ENCODE results near the gene PARP4. TPM values are rescaled to one million over a fixed set of nuclear protein-coding genes. Genes with fewer than 3 reads are reported as not detected.

PARP4 gene
- total and polyA plus RNA-seq, 2 experiments from 2014 or later, result 20.4 to 37.8 TPM

DNA sequence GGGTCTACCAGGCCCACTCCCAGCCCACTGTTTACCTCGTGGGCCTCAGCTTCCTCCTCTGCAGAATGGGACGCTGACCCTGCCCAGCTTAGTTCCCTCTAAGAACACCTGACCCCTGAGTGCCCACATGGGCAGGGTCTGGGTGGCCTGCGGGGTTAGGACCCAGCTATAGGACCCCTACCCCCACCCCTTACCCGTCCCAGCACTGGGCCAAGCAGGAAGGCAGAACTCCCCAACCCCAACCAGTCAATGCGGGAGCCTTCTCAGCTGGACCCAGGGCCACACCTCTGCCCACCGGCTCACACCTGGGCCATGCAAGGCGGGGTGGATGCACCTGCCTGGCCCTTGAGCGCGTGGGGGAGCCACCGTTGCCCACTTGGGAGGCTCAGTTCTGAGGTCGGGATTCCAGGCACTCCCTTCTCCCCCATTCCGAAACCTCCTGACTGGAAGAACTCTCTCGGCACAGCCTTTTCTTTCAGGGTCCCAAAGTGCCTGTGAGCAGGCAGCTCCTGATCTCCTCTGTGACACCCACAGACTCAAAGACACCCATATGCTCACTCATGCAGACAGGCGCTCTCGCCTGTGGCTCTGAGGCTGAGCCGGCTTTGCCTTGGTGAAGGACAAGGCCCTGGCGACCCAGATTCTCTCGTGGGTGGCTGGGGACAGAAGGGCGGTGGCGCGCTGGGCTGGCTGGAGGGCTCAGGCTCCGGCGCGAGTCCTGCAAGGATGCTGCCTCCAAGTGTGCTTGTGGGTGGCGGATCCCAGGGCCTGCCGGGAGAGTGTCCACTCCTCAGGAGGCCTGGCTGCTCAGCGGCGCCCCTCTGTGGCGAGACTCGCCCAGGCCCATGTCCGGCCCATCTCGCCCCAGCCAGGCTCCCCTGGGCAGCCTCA lies 27.9 kb upstream of the PARP4 start:
- TF ChIP-seq, protein P1, sequence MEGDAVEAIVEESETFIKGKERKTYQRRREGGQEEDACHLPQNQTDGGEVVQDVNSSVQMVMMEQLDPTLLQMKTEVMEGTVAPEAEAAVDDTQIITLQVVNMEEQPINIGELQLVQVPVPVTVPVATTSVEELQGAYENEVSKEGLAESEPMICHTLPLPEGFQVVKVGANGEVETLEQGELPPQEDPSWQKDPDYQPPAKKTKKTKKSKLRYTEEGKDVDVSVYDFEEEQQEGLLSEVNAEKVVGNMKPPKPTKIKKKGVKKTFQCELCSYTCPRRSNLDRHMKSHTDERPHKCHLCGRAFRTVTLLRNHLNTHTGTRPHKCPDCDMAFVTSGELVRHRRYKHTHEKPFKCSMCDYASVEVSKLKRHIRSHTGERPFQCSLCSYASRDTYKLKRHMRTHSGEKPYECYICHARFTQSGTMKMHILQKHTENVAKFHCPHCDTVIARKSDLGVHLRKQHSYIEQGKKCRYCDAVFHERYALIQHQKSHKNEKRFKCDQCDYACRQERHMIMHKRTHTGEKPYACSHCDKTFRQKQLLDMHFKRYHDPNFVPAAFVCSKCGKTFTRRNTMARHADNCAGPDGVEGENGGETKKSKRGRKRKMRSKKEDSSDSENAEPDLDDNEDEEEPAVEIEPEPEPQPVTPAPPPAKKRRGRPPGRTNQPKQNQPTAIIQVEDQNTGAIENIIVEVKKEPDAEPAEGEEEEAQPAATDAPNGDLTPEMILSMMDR (IDR thresholded peaks at IDR 0.05; ENCODE audit: low read depth, low read length), result peak; percentile 52
- Histone ChIP-seq H3K27ac (no peak overlapping the region), H3K27me3 (peaks cover 51% of the 10 kb centered on the region), H3K36me3 (no peaks in the 10 kb centered on the region), H3K9me3 (ENCODE audit: low read depth) (no peaks in the 10 kb centered on the region), H3K4me1 (ENCODE audit: low read depth) (no peaks in the 10 kb centered on the region), H3K4me3 (no peak overlapping the region)
- peak; percentile 4 to 54 for DNase-seq (ENCODE audit: low read depth in 1 of 2, low spot score in 1 of 2)

GRCh38 chr13:24539500-24540165 lies 27.1 kb upstream of the PARP4 start:
- Histone ChIP-seq H3K36me3 (no peaks in the 10 kb centered on the region), H3K27me3 (peaks cover 51% of the 10 kb centered on the region), H3K4me1 (ENCODE audit: low read depth) (no peaks in the 10 kb centered on the region), H3K4me3 (no peak overlapping the region), H3K9me3 (ENCODE audit: low read depth) (no peaks in the 10 kb centered on the region), H3K27ac (no peak overlapping the region)
- TF ChIP-seq, protein P1 (IDR thresholded peaks at IDR 0.05; ENCODE audit: low read depth, low read length), result no peak
- DNase-seq (ENCODE audit: low read depth in 1 of 2, low spot score in 1 of 2), result no peak

- H3K4me1 ChIP-seq (ENCODE audit: low read depth), result no peaks in the 10 kb centered on the region
- DNase-seq (ENCODE audit: low read depth in 1 of 2, low spot score in 1 of 2), result no peak
- no peaks in the 10 kb centered on the region for H3K9me3 ChIP-seq (ENCODE audit: low read depth)
- no peak overlapping the region for H3K4me3 ChIP-seq
- H3K36me3 ChIP-seq, result no peaks in the 10 kb centered on the region
- H3K27ac ChIP-seq, result no peak overlapping the region
- no peaks in the 10 kb centered on the region for H3K27me3 ChIP-seq
- TF ChIP-seq, protein P1 (IDR thresholded peaks at IDR 0.05; ENCODE audit: low read depth, low read length), result no peak
These were observed 16.9 kb upstream of the PARP4 start for GRCh38 chr13:24529478-24529877.

DNA sequence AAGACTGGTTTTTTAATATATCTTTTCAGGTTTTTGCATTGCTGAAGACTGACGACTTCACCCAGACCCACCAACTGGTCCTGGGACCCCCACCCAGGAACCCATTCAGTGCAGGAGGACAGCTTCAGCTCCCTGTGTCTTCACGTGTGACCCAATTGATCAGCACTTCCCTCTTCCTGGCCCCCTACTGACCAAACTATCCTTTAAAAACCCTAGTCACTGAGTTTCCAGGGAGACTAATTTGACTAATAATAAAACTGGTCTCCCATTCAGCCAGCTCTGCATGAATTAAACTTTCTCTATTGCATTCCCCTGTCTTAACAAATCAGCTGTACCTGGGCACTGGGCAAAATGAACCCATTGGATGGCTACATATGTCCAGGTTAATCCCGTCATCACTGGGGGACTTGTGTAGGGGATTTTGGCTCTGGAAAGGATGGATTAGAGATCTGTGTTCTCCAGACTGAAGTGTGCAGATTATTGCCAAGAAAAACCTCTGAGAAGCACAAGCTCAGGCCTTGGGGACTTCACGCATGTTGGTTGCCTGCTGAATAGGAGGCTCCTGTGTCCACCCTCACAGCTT lies 16.3 kb upstream of the PARP4 start:
- TF ChIP-seq, protein P1 (IDR thresholded peaks at IDR 0.05; ENCODE audit: low read depth, low read length), result no peak
- Histone ChIP-seq H3K27me3 (no peaks in the 10 kb centered on the region), H3K27ac (no peak overlapping the region), H3K4me1 (ENCODE audit: low read depth) (no peaks in the 10 kb centered on the region), H3K9me3 (ENCODE audit: low read depth) (no peaks in the 10 kb centered on the region), H3K36me3 (no peaks in the 10 kb centered on the region), H3K4me3 (no peak overlapping the region)
- no peak for DNase-seq (ENCODE audit: low read depth in 1 of 2, low spot score in 1 of 2)

DNA sequence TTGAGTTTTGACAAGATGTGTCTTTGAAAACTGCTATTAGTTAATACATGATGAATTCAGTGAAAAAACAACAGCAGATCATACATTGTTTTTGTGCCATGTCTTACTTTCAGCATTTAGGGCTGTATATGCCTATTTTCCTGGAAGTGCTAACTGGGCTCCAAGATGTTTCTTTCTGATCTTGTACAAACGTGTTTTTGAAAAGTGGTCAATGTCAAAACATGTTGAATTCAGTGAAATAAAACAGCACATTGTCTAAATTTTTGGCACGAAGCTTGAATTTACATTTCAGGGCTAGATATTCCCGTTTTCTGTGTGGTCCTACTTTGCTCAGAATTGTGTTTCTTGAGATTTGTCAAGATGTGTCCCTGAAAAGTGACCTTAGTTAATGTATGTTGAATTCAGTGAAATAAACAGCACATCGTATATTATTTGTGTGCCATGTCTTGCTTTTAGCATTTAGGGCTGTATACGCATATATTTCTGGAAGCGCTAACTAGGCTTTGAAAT lies 14.7 kb upstream of the PARP4 start:
- TF ChIP-seq, protein P1 (IDR thresholded peaks at IDR 0.05; ENCODE audit: low read depth, low read length), result no peak
- Histone ChIP-seq H3K9me3 (ENCODE audit: low read depth) (no peaks in the 10 kb centered on the region), H3K4me3 (no peak overlapping the region), H3K36me3 (no peaks in the 10 kb centered on the region), H3K27me3 (no peaks in the 10 kb centered on the region), H3K27ac (no peak overlapping the region), H3K4me1 (ENCODE audit: low read depth) (no peaks in the 10 kb centered on the region)
- no peak for DNase-seq (ENCODE audit: low read depth in 1 of 2, low spot score in 1 of 2)

Measured in cardiac muscle cell (in vitro differentiated cells and primary cell).